ENCODE results near the gene USP31.

- TF ChIP-seq REST (IDR thresholded peaks at IDR 0.05; ENCODE audit: low read depth): no peak
- TF ChIP-seq FOXM1 (IDR thresholded peaks at IDR 0.05; ENCODE audit: borderline replicate concordance, low read depth): no peak
- TF ChIP-seq TAF1 (IDR thresholded peaks at IDR 0.05; ENCODE audit: low read depth): no peak
- no peak for TF ChIP-seq RAD21 (IDR thresholded peaks at IDR 0.05; ENCODE audit: low read depth)
- no peak for TF ChIP-seq CREB1 (IDR thresholded peaks at IDR 0.05; ENCODE audit: low read depth)
- no peak for TF ChIP-seq EP300 (IDR thresholded peaks at IDR 0.05; ENCODE audit: borderline replicate concordance)
- no peak for TF ChIP-seq MAX (IDR thresholded peaks at IDR 0.05)
- TF ChIP-seq ZBTB7A (IDR thresholded peaks at IDR 0.05; ENCODE audit: low read depth): no peak
- TF ChIP-seq TEAD4 (IDR thresholded peaks at IDR 0.05): no peak
- no peak for TF ChIP-seq NFIC (IDR thresholded peaks at IDR 0.05)
- no peak for TF ChIP-seq YY1 (IDR thresholded peaks at IDR 0.05; ENCODE audit: low read depth)
- TF ChIP-seq TCF12 (IDR thresholded peaks at IDR 0.05; ENCODE audit: low read depth): no peak
These were observed 57.0 kb downstream of the USP31 start for GRCh38 chr16:23092072-23092800.
